Panc1 (cell line): ENCODE measurements around the gene ROBO2.

Experiments used
- POLR2AphosphoS5 ChIP-seq: IDR thresholded peaks from 2 replicates; pipeline ENCODE4 v1.6.1; 2012; ENCODE audit warnings: mild to moderate bottlenecking, low read depth, low read length, moderate library complexity
- REST ChIP-seq, 2 experiments: IDR thresholded peaks; 2 replicates each; pipeline ENCODE4 v1.6.1; 2011 to 2012; ENCODE audit warnings: low read depth in 2 of 2, control low read depth in 1 of 2, low read length in 1 of 2, mild to moderate bottlenecking in 1 of 2, moderate library complexity in 1 of 2; ENCODE audit not compliant: insufficient read depth in 1 of 2
- TF ChIP-seq, protein P1 (sequence below): fragments of 450-650 bp; IDR thresholded peaks from 2 replicates; pipeline ENCODE4 v1.5.1; 2017; ENCODE audit warnings: mild to moderate bottlenecking

- TF ChIP-seq, protein P1, sequence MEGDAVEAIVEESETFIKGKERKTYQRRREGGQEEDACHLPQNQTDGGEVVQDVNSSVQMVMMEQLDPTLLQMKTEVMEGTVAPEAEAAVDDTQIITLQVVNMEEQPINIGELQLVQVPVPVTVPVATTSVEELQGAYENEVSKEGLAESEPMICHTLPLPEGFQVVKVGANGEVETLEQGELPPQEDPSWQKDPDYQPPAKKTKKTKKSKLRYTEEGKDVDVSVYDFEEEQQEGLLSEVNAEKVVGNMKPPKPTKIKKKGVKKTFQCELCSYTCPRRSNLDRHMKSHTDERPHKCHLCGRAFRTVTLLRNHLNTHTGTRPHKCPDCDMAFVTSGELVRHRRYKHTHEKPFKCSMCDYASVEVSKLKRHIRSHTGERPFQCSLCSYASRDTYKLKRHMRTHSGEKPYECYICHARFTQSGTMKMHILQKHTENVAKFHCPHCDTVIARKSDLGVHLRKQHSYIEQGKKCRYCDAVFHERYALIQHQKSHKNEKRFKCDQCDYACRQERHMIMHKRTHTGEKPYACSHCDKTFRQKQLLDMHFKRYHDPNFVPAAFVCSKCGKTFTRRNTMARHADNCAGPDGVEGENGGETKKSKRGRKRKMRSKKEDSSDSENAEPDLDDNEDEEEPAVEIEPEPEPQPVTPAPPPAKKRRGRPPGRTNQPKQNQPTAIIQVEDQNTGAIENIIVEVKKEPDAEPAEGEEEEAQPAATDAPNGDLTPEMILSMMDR = no peak
- TF ChIP-seq REST (IDR thresholded peaks at IDR 0.05; ENCODE audit: insufficient read depth in 1 of 2, low read depth in 2 of 2, low read length in 1 of 2) = no peak
- TF ChIP-seq POLR2AphosphoS5 = no peak
Measured at GRCh38 chr3:77150759-77151158, 110.9 kb downstream of the ROBO2 start.
